Measurements from ENCODE around the gene KLK7.
A peak's percentile ranks its signal among the peaks of the same experiment; 100 is the strongest.

The KLK7 gene

GRCh38 chr19:50983625-50984292 lies at the start of gene KLK7:
Gene KLK7 (minus strand): TSS chr19:50983917. CDS start chr19:50982399, 1,518 bp downstream.
- DNase-seq, result no peak

- DNase-seq, result no peak
Observed at GRCh38 chr19:51031880-51032225, 48.1 kb upstream of the KLK7 start.

GRCh38 chr19:51031220-51031879 lies 47.6 kb upstream of the KLK7 start:
- no peak for DNase-seq

DNA sequence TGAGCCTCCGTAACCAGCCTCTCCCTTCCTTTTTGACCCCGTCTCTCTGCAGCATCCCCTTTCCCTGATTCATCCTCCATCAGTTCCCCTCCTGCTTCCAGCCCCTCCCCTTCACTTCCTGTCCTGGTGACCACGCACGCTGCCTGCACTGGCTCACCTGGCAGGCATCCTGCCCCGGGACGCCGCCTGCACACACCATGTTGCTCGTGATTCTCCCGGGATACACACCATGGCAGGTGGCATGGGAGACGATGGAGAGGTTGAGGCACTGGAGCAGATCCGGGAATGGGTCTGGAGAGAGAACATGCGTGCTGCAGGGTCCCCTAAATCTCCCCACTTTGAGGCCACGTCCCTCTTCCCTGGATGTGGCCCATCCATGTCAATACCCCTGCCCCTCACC lies 46.9 kb upstream of the KLK7 start:
- no peak for DNase-seq

GRCh38 chr19:51029718-51030117 lies 46.0 kb upstream of the KLK7 start:
- no peak for DNase-seq

DNA sequence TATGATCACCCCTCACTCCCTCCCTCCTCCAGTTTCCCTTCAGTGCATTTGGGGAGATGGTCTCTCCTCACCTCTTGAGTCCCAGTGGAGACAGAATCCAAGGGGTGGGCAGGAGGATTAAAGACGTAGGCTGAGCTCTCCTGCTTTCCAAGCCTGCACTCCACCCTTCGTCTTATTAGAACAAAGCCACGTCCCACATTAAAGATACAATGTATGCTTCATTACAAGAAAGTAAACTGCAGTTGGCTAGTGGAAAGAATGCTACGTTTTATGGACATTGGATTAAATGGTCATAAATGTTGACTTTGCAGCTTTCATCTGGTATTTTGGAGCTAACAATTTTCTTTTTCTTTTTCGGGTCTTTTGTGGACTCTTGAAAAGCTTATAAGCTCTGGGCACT lies 44.2 kb upstream of the KLK7 start:
- no peak for DNase-seq

GRCh38 chr19:51027126-51027806 lies 43.5 kb upstream of the KLK7 start:
- no peak for DNase-seq

DNA sequence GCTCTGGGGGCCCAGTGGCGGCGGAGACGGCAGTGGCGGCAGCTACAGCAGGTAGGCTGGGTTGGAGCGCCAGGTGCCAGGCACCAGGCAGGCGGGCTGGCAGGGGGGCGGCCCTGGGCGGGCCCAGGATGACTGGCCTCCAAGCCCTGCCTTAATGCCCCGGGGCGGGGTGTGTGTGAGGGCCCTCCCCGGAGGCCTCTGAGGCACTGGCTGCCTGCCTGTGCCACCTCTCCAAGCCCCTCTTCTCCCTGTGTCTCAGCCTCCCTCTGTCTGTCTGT lies 42.8 kb upstream of the KLK7 start, which contains the start of gene KLK11:
Gene KLK11, minus strand, starts transcription at position 63 of the 278 bp plus-strand sequence. CDS start 985 bp downstream, outside the sequence.
- DNase-seq, result no peak

- no peak for DNase-seq
Observed at GRCh38 chr19:51025809-51026553, 42.3 kb upstream of the KLK7 start.

GRCh38 chr19:51025401-51025800 lies 41.7 kb upstream of the KLK7 start:
- no peak for DNase-seq

- no peak for DNase-seq
Observed at GRCh38 chr19:51024924-51025323, 41.2 kb upstream of the KLK7 start.

GRCh38 chr19:51023946-51024345 lies 40.2 kb upstream of the KLK7 start:
- DNase-seq, result no peak

DNA sequence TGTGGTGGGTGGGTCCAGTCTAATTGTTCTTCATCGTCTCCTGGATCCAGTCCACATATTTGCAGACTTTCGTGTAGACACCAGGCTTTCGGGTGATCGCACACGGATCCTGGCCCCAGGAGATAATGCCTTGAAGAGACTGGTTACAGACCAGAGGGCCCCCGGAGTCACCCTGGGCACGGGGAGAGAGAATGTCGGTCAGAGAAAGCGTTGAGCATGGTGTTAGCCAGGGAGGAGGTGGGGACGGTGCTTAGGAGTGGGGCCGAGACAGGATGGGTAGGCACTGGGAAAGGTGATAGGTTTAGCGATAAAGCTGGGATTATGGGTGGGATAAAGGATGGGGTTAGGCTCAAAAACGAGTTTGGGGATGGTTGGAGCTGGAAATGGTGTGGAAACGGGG lies 38.8 kb upstream of the KLK7 start:
- no peak for DNase-seq

- peak in 1 of 2 donors; percentile 40 for DNase-seq
Observed at GRCh38 chr19:51020988-51021651, 37.4 kb upstream of the KLK7 start.

GRCh38 chr19:51019544-51019925 lies 35.8 kb upstream of the KLK7 start, which contains the start of gene KLK10:
Gene KLK10 (minus strand): TSS chr19:51019709. CDS start chr19:51019130, 579 bp downstream.
- no peak for DNase-seq

GRCh38 chr19:51018745-51019543 lies 35.2 kb upstream of the KLK7 start:
- no peak for DNase-seq

DNA sequence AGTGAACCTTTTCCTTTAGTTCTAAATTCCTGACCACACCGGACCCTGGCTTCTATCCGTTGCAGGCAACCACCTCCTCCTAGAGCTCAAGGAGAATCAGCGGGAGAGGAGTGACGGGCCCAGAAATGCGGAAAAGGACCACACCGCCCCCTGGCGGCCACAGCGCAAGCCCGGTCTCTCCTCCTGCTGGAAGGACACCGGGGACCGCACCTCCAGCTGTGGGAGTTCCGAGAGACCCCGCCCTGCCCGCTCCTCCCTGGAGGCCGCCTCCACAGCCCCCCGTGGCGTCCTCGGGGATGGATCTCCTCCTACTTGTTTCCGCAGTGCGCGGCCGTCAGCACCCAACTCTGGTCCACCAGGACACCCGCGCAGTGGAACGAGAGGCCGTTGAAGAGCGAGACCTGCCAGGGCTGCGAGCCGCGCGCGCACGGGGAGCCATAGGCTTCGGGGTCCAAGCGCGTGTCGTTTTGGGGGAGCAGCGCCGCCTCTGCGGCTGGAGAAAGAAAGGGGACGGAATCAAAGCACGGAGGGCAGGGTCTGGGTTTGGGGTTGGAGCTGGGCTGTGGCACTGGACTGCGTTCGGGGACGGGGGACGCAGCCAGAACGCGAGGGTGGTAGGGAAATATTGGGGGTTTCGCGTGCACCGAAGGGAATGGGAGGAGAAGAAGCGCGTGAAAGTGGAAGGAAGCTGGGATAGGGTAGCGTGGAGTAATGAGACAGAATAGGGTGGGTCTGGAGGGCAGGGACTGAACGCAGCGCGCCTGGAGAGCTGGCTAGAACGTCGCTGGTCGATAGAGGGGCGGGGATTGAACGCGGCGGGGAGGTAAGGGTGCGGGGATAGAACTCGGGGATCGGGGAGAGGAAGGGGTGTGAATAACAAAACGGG lies 33.3 kb upstream of the KLK7 start:
- DNase-seq, result peak; percentile 27 to 52

DNA sequence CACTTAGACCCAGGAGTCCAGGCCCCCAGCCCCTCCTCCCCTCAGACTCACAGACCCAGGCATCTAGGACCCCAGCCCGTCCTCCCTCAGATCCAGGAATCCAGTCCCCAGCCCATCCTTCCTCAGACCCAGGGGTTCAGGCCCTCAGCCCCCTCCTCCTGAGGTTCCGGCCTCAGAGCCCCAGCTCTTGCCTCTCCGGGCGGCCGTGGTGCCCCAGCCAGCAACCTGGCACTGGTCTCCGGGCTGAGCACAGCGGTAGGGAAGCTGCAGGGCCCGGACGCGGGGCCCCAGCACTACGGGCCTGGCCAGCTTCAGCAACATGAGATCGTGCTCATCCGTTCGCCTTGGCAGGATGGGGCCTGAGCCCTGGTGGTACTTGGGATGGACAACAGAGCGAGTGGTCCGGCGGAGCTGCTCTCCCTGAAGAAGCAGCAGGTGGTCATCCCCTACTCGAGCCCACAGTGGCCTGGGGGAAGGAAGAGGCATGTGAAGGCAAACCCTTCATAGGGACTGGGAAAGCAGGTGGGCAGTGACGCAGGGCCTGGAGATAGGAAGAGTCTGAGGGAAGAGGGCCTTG lies 32.1 kb upstream of the KLK7 start:
- no peak for DNase-seq

DNA sequence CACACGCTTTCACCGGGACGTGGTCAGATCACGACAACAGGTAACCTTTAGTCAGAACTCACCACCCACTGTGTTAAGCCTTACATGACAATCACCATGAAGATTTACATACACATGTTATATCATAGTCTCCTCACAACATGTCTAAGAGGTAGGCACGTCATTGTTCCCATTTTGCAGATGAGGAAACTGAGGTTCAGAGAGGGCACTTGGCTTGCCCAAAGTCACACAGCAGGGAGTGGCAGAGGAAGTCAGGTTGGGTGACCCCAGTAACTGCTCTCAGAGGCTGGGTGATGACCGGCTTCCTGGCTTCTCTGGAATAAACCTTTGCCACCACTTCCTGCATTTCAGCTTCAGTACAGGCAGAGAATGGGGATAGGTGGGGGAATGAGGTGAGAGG lies 30.5 kb upstream of the KLK7 start:
- DNase-seq, result no peak

- DNase-seq, result no peak
Observed at GRCh38 chr19:51012661-51013190, 29.0 kb upstream of the KLK7 start.

Data from CD4-positive, alpha-beta T cell treated with Interferon alpha-2 for 1 hour (primary cell).